IPS DF 6.9 (cell line): ENCODE data around the gene MYOCD.

Source experiments
- DNase-seq: peaks from one replicate; pipeline ENCODE4 v3.0.0-alpha.2; 2013; ENCODE audit warnings: low read depth, low spot score
- H3K27ac ChIP-seq: one replicate; pipeline ENCODE4 v1.5.1; 2013; ENCODE audit warnings: low read length, control low read depth
- H3K27me3 ChIP-seq: 2 replicates; pipeline ENCODE4 v1.6.1; 2013; ENCODE audit warnings: mild to moderate bottlenecking, low read length; ENCODE audit not compliant: control insufficient read depth, insufficient read depth
- H3K36me3 ChIP-seq: 2 replicates; pipeline ENCODE4 v1.6.1; 2013; ENCODE audit warnings: low read length; ENCODE audit not compliant: control insufficient read depth, insufficient read depth
- H3K4me1 ChIP-seq: 2 replicates; pipeline ENCODE4 v1.6.1; 2013; ENCODE audit warnings: low read length; ENCODE audit not compliant: control insufficient read depth, insufficient read depth
- H3K4me3 ChIP-seq: 2 replicates; pipeline ENCODE4 v1.5.1; 2013; ENCODE audit warnings: mild to moderate bottlenecking, low read length
- H3K9me3 ChIP-seq: 2 replicates; pipeline ENCODE4 v1.6.1; 2013; ENCODE audit warnings: low read length, inconsistent platforms; ENCODE audit not compliant: control insufficient read depth, insufficient read depth
- WGBS: extraction: QIAGEN DNeasy Blood & Tissue Kit; methylation state at CpG from one replicate; pipeline ENCODE4 v1.1.7; 2013; ENCODE audit warnings: mixed read lengths, missing lambda C conversion rate; ENCODE audit not compliant: insufficient read length, insufficient coverage; 5-methylcytosine and 5-hydroxymethylcytosine counted together

Gene MYOCD

GRCh38 chr17:12709063-12709462, 43.4 kb downstream of the MYOCD start:
- DNase-seq, result no peak
- Histone ChIP-seq H3K4me3 (no peak overlapping the region), H3K9me3 (no peaks in the 10 kb centered on the region), H3K27me3 (no peaks in the 10 kb centered on the region), H3K4me1 (no peaks in the 10 kb centered on the region), H3K36me3 (no peaks in the 10 kb centered on the region), H3K27ac (no peak overlapping the region)

DNA sequence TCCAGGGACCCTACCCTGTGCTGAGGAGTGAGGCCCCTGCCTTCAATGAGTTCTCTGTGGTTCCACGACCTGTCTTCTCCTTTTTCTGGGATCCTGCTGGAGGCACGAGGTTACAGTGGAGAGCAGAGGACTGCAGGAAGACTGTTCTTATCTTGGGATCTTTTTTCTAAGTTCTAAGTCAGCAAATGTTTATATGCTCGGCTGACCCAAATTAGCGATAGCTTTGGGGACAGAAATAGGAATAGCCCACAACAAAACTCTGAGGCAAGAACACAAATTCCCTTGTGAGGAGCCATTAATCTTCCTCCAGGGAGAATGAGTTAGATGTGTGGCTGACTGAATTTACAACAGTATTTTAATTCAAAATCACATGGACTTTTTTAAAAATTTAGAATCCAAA, 46.7 kb downstream of the MYOCD start:
- no CpG with 5 or more reads among the region's 4 CpGs for WGBS
- Histone ChIP-seq H3K4me3 (no peak overlapping the region), H3K4me1 (0 out of 2 replicates have a peak, but pooled peaks cover 1% of the 10 kb centered on the region), H3K36me3 (no peaks in the 10 kb centered on the region), H3K27ac (no peak overlapping the region), H3K27me3 (no peaks in the 10 kb centered on the region), H3K9me3 (no peaks in the 10 kb centered on the region)
- DNase-seq, result no peak

- H3K9me3 ChIP-seq, result no peaks in the 10 kb centered on the region
- WGBS, result no CpG with 5 or more reads among the region's 3 CpGs
- no peaks in the 10 kb centered on the region for H3K27me3 ChIP-seq
- H3K4me3 ChIP-seq, result no peak overlapping the region
- no peak overlapping the region for H3K27ac ChIP-seq
- no peaks in the 10 kb centered on the region for H3K36me3 ChIP-seq
- DNase-seq, result no peak
- 0 out of 2 replicates have a peak, but pooled peaks cover 2% of the 10 kb centered on the region for H3K4me1 ChIP-seq
Measured at GRCh38 chr17:12712941-12713340, 47.3 kb downstream of the MYOCD start.

GRCh38 chr17:12719948-12720347, 54.3 kb downstream of the MYOCD start:
- WGBS, result no CpG with 5 or more reads among the region's 11 CpGs
- Histone ChIP-seq H3K4me3 (no peak overlapping the region), H3K27me3 (no peaks in the 10 kb centered on the region), H3K36me3 (no peaks in the 10 kb centered on the region), H3K9me3 (no peaks in the 10 kb centered on the region), H3K27ac (no peak overlapping the region), H3K4me1 (peaks cover 4% of the 10 kb centered on the region; the same call in 1 of the 2 replicates)
- peak; percentile 16 for DNase-seq

GRCh38 chr17:12721581-12721980, 55.9 kb downstream of the MYOCD start:
- peaks cover 3% of the 10 kb centered on the region; the same call in 1 of the 2 replicates for H3K4me1 ChIP-seq
- no CpG with 5 or more reads among the region's 1 CpG for WGBS

DNA sequence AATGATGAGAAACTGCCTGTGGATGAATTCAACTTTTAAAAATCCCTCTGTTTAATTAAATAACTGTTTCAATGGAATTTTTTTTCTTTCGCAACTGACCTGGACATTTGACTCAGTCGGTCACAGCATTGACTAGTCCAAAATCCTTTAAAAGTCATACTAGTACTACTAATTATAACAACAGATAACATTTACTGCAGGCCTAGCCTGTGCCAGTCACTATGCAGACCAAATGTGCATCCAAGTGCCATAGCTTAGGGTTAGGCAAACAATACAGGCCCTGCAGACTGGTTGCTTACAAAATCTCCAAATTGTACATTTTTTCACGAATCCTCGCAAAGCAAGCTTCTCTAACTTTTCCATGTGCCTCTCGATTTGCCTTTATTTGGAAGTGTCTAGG, 56.6 kb downstream of the MYOCD start:
- Histone ChIP-seq H3K27me3 (no peaks in the 10 kb centered on the region), H3K9me3 (no peaks in the 10 kb centered on the region), H3K36me3 (no peaks in the 10 kb centered on the region), H3K27ac (no peak overlapping the region), H3K4me3 (no peak overlapping the region), H3K4me1 (peaks cover 3% of the 10 kb centered on the region; the same call in 1 of the 2 replicates)
- no peak for DNase-seq
- no CpG with 5 or more reads among the region's 5 CpGs for WGBS

More at GRCh38 chr17:12721581-12721980, 55.9 kb downstream of the MYOCD start:
- Histone ChIP-seq H3K4me3 (no peak overlapping the region), H3K9me3 (no peaks in the 10 kb centered on the region), H3K36me3 (no peaks in the 10 kb centered on the region), H3K27ac (no peak overlapping the region), H3K27me3 (no peaks in the 10 kb centered on the region)
- no peak for DNase-seq

GRCh38 chr17:12726131-12726530, 60.4 kb downstream of the MYOCD start:
- Histone ChIP-seq H3K27me3 (no peaks in the 10 kb centered on the region), H3K36me3 (no peaks in the 10 kb centered on the region), H3K9me3 (no peaks in the 10 kb centered on the region), H3K4me1 (peaks cover 3% of the 10 kb centered on the region; the same call in 1 of the 2 replicates), H3K27ac (no peak overlapping the region), H3K4me3 (no peak overlapping the region)
- no CpG with 5 or more reads among the region's 2 CpGs for WGBS
- no peak for DNase-seq

DNA sequence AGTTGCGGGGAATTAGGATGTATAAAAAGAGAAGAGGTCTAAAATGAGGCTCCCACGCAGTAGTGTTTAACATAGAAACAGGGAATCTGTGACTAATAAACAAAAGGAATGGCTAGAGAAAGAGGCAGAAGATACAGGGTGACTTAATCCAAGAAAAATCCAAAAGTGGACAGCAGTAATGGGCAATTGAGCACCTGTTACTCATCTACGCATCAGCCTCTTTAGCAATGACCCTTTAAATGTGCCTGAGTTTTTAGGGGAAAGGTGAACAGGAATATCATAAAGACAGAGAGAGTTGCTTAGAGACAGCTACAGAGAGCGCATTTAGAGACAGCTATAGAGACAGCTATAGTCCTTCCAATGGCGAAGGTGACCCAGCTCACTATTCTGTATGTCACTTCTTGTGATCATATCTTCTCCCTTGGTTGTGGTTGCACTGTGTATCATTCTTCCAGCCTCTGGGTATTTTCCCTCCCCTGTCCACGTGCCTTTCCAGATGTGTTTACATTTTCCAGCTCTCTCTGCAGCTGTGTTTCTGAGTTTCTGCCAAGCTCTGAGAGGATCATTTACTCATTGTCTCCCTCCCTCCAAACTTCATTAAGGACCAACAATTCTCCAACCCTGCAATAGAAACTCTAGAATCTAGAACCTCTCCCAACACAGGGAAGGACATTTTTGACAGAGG, 61.5 kb downstream of the MYOCD start:
- no CpG with 5 or more reads among the region's 6 CpGs for WGBS
- Histone ChIP-seq H3K36me3 (no peaks in the 10 kb centered on the region), H3K27ac (no peak overlapping the region), H3K9me3 (no peaks in the 10 kb centered on the region), H3K27me3 (no peaks in the 10 kb centered on the region), H3K4me3 (no peak overlapping the region), H3K4me1 (0 out of 2 replicates have a peak, but pooled peaks cover 4% of the 10 kb centered on the region)
- DNase-seq, result no peak

DNA sequence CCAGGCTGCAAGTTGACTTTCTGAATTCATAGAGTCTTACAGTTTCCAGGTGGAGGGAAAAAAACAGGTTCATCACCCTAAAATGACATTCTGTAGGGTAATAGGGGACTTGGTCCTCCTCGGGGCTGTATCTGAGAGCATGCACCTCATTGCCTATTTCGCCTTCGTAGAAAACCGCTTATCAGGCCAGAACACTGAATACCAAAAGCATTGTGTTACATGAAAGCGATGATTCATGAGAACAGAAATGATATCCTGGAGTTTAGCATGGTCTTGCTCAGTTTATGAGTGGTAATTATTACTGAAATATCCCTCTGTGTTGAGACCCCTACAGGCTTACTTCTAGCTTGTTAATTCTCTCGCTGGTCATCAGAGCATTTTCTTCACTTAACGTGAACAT, 62.2 kb downstream of the MYOCD start:
- no peak overlapping the region for H3K4me3 ChIP-seq
- H3K36me3 ChIP-seq, result no peaks in the 10 kb centered on the region
- no peak for DNase-seq
- WGBS, result no CpG with 5 or more reads among the region's 7 CpGs
- H3K4me1 ChIP-seq, result 0 out of 2 replicates have a peak, but pooled peaks cover 4% of the 10 kb centered on the region
- H3K27ac ChIP-seq, result no peak overlapping the region
- H3K27me3 ChIP-seq, result no peaks in the 10 kb centered on the region
- no peaks in the 10 kb centered on the region for H3K9me3 ChIP-seq

GRCh38 chr17:12729086-12729485, 63.4 kb downstream of the MYOCD start:
- WGBS, result no CpG with 5 or more reads among the region's 5 CpGs
- H3K4me1 ChIP-seq, result 0 out of 2 replicates have a peak, but pooled peaks cover 4% of the 10 kb centered on the region
- H3K36me3 ChIP-seq, result no peaks in the 10 kb centered on the region
- H3K27me3 ChIP-seq, result no peaks in the 10 kb centered on the region
- no peak overlapping the region for H3K4me3 ChIP-seq
- DNase-seq, result no peak
- no peak overlapping the region for H3K27ac ChIP-seq
- no peaks in the 10 kb centered on the region for H3K9me3 ChIP-seq

GRCh38 chr17:12730421-12730820, 64.7 kb downstream of the MYOCD start:
- DNase-seq, result no peak
- Histone ChIP-seq H3K36me3 (no peaks in the 10 kb centered on the region), H3K4me1 (0 out of 2 replicates have a peak, but pooled peaks cover 4% of the 10 kb centered on the region), H3K27ac (no peak overlapping the region), H3K27me3 (no peaks in the 10 kb centered on the region), H3K4me3 (no peak overlapping the region), H3K9me3 (no peaks in the 10 kb centered on the region)
- WGBS, result no CpG with 5 or more reads among the region's 5 CpGs
